NCI-H1930 (cell line): ENCODE data around the gene NUP62CL.
A peak's percentile ranks its signal among the peaks of the same experiment; 100 is the strongest.

Source experiments
- DNase-seq, 2 experiments: peaks; one replicate each; lab custom pipeline; 2025; lab: John Stamatoyannopoulos, UW

NUP62CL gene

DNA sequence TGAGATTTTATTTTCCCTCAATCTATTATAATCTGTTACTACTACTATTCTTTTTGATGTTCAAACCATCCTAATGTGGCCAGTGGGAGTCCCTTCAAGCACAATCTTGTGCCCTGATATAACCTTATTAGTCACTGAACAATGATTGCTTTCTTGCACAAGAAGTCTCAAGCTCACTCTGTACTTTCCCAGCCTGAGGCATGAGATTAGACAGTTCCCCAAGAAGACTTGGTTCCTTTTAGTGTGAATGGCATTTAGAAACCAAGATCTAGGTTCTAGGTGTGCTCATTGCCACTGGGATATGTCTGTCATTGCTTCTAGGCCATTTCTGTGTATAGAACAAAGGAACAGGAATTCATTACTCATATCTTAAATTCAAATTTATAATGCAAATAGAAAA lies 59.6 kb downstream of the NUP62CL start:
- DNase-seq: no peak

- no peak for DNase-seq
Observed at GRCh38 chrX:107135965-107136307, 70.3 kb downstream of the NUP62CL start.

GRCh38 chrX:107135049-107135964 lies 70.9 kb downstream of the NUP62CL start:
- DNase-seq: no peak

- DNase-seq: no peak
Observed at GRCh38 chrX:107123750-107124149, 82.5 kb downstream of the NUP62CL start.

- no peak for DNase-seq
Observed at GRCh38 chrX:107119283-107119682, 87.0 kb downstream of the NUP62CL start.

GRCh38 chrX:107118322-107119147 lies 87.7 kb downstream of the NUP62CL start, which contains the start of gene RBM41:
Gene RBM41 (minus strand): TSS chrX:107118822. CDS start chrX:107118773, 49 bp downstream.
- peak; percentile 55 to 62 for DNase-seq

DNA sequence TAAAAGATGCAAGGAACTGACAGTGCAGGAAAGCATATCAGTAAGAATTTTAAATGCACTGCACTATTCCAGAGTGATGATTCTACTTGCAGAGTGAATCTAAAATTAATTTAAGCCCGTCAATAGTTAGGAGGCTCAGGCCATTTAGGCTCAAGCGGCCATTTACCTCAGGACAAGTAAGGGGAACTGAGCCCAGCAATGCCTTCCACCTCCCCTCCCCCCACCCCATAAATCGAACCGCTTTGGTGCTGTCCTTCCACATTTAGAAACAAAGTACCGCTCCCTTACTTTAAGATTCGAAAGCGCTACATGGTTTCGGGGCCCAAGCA lies 88.3 kb downstream of the NUP62CL start:
- no peak for DNase-seq

GRCh38 chrX:107107459-107107858 lies 98.8 kb downstream of the NUP62CL start:
- DNase-seq: no peak

GRCh38 chrX:107102980-107103379 lies 103.3 kb downstream of the NUP62CL start:
- DNase-seq: no peak

DNA sequence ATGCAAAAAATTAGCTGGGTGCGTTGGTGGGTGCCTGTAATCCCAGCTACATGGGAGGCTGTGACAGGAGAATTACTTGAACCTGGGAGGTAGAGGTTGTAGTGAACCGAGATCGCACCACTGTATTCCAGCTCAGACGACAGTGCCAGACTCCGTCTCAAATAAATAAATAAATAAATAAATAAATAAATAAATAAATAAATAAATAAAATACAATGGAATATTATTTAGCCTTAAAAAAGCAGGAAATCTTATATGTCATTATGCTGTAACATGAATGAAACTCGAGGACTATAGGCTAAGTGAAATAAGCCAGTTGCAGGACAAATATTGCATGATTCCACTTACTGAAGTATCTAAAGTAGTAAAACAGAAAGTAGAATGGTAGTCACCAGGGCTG lies 130.1 kb downstream of the NUP62CL start:
- DNase-seq: no peak
